ENCODE data around the gene SNX21. TPM values are rescaled to one million over a fixed set of nuclear protein-coding genes. Genes with fewer than 3 reads are reported as not detected.

SNX21 gene
- total RNA-seq, 8 experiments from 2014 or later: 7.6 to 42.1 (median 15.8) TPM

Other genes with a start within 250 kb of the SNX21 start
- not detected for gene WFDC10A, start 204.1 kb upstream of the SNX21 start, total RNA-seq
- not detected for gene WFDC9, start 202.5 kb upstream of the SNX21 start, total RNA-seq
- gene WFDC11, start 163.6 kb upstream of the SNX21 start, total RNA-seq: not detected
- not detected for gene WFDC13, start 131.8 kb upstream of the SNX21 start, total RNA-seq
- not detected for gene WFDC10B, start 128.8 kb upstream of the SNX21 start, total RNA-seq
- gene SPINT4, start 111.5 kb upstream of the SNX21 start, total RNA-seq: not detected
- gene WFDC3, start 41.9 kb upstream of the SNX21 start, total RNA-seq: 1 to 10 TPM in 4 of 8 experiments, under 1 TPM in 3, not detected in 1; 0.64 to 2.9 (median 1.1) TPM
- 10 to 100 TPM; 15.1 to 46.3 (median 31.3) TPM for gene DNTTIP1, start 41.8 kb upstream of the SNX21 start, total RNA-seq
- gene UBE2C, start 21.2 kb upstream of the SNX21 start, total RNA-seq: 100 to 1,000 TPM in 1 of 8 experiments, 10 to 100 TPM in 2, 1 to 10 TPM in 4, under 1 TPM in 1; 0.87 to 230 (median 9.7) TPM
- 1 to 10 TPM in 2 of 8 experiments, under 1 TPM in 3, not detected in 3; 0.37 to 1.2 (median 0.47) TPM for gene TNNC2, start 6.5 kb upstream of the SNX21 start, total RNA-seq
- 10 to 100 TPM; 25.8 to 46.6 (median 29.6) TPM for gene ACOT8, start 23.6 kb downstream of the SNX21 start, total RNA-seq
- gene ZSWIM3, start 23.8 kb downstream of the SNX21 start, total RNA-seq: 1 to 10 TPM; 2.7 to 9.1 (median 7.7) TPM
- gene ZSWIM1, start 47.4 kb downstream of the SNX21 start, total RNA-seq: 10 to 100 TPM in 2 of 8 experiments, 1 to 10 TPM in 6; 6.6 to 12.3 (median 8.9) TPM
- 1 to 10 TPM; 1.1 to 4.1 (median 2.6) TPM for gene SPATA25, start 53.8 kb downstream of the SNX21 start, total RNA-seq
- 10 to 100 TPM in 1 of 8 experiments, 1 to 10 TPM in 7; 4.0 to 10.8 (median 5.7) TPM for gene NEURL2, start 57.4 kb downstream of the SNX21 start, total RNA-seq
- 100 to 1,000 TPM in 3 of 8 experiments, 10 to 100 TPM in 5; 16.0 to 395 (median 55.2) TPM for gene CTSA, start 57.5 kb downstream of the SNX21 start, total RNA-seq
- gene PLTP, start 78.4 kb downstream of the SNX21 start, total RNA-seq: 100 to 1,000 TPM in 2 of 8 experiments, 10 to 100 TPM in 6; 30.7 to 638 (median 41.2) TPM
- 10 to 100 TPM in 7 of 8 experiments, 1 to 10 TPM in 1; 6.7 to 58.9 (median 20.4) TPM for gene PCIF1, start 100.9 kb downstream of the SNX21 start, total RNA-seq
- 10 to 100 TPM in 6 of 8 experiments, 1 to 10 TPM in 2; 7.3 to 21.9 (median 12.1) TPM for gene ZNF335, start 138.4 kb downstream of the SNX21 start, total RNA-seq
- under 1 TPM in 4 of 8 experiments, not detected in 4; 0.09 to 0.81 (median 0.18) TPM for gene MMP9, start 175.1 kb downstream of the SNX21 start, total RNA-seq
- gene SLC12A5, start 195.4 kb downstream of the SNX21 start, total RNA-seq: 10 to 100 TPM in 5 of 8 experiments, 1 to 10 TPM in 2, under 1 TPM in 1; 0.81 to 55.8 (median 25.1) TPM